ENCODE data around the gene MINDY1.

The MINDY1 gene

GRCh38 chr1:151048645-151049032 is 41.9 kb upstream of the MINDY1 start:
- DNase-seq (ENCODE audit: low spot score): no peak
- TF ChIP-seq CTCF (IDR thresholded peaks at IDR 0.05; ENCODE audit: extremely low read depth, missing control alignments): no peak

DNA sequence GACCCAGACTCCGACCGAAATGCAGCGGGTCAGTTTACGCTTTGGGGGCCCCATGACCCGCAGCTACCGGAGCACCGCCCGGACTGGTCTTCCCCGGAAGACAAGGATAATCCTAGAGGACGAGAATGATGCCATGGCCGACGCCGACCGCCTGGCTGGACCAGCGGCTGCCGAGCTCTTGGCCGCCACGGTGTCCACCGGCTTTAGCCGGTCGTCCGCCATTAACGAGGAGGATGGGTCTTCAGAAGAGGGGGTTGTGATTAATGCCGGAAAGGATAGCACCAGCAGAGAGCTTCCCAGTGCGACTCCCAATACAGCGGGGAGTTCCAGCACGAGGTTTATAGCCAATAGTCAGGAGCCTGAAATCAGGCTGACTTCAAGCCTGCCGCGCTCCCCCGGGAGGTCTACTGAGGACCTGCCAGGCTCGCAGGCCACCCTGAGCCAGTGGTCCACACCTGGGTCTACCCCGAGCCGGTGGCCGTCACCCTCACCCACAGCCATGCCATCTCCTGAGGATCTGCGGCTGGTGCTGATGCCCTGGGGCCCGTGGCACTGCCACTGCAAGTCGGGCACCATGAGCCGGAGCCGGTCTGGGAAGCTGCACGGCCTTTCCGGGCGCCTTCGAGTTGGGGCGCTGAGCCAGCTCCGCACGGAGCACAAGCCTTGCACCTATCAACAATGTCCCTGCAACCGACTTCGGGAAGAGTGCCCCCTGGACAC is 41.4 kb upstream of the MINDY1 start:
- peak; percentile 85 for DNase-seq (ENCODE audit: low spot score)
- peak; percentile 42 for TF ChIP-seq CTCF (IDR thresholded peaks at IDR 0.05; ENCODE audit: extremely low read depth, missing control alignments)

DNA sequence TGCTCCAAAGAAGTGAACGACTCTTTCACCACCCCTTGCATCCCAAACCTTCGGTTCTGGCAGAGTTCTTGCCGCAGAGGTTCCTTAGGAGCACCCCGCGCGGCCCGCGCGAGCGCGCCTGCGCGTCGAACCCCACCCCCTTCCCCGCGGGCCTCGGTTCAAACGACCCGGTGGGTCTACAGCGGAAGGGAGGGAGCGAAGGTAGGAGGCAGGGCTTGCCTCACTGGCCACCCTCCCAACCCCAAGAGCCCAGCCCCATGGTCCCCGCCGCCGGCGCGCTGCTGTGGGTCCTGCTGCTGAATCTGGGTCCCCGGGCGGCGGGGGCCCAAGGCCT is 40.9 kb upstream of the MINDY1 start, which contains the start of gene C1orf56:
C1orf56 (plus strand) TSS at position 161 of the 334 bp plus-strand sequence; CDS start at position 258, 97 bp downstream.
- peak; percentile 86 for DNase-seq (ENCODE audit: low spot score)
- TF ChIP-seq CTCF (IDR thresholded peaks at IDR 0.05; ENCODE audit: extremely low read depth, missing control alignments): no peak

DNA sequence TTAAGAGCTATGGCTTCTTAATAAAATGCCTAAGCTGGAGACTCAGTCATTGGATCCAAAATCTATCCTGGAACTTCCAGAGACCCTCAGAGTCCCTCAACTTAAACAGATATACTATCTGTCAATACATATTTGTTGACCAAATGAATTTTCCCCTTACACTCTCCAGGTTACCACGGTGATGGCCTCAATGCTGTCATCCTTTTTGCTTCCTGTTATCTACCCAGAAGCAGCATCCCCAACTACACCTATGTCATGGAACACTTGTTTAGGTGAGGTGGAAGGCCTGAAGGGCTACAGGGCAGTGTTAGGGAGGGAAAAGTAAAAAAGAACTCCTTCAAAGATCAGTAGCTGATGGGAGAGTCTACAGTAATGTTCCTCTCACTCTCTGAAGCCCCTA is 36.5 kb upstream of the MINDY1 start:
- no peak for TF ChIP-seq CTCF (IDR thresholded peaks at IDR 0.05; ENCODE audit: extremely low read depth, missing control alignments)

GRCh38 chr1:151039521-151039920 is 32.8 kb upstream of the MINDY1 start:
- TF ChIP-seq CTCF (IDR thresholded peaks at IDR 0.05; ENCODE audit: extremely low read depth, missing control alignments): no peak
- no peak for DNase-seq (ENCODE audit: low spot score)

More for the DNA sequence above, 36.5 kb upstream of the MINDY1 start:
- no peak for DNase-seq (ENCODE audit: low spot score)

GRCh38 chr1:151037032-151037431 is 30.3 kb upstream of the MINDY1 start:
- no peak for DNase-seq (ENCODE audit: low spot score)
- TF ChIP-seq CTCF (IDR thresholded peaks at IDR 0.05; ENCODE audit: extremely low read depth, missing control alignments): no peak

DNA sequence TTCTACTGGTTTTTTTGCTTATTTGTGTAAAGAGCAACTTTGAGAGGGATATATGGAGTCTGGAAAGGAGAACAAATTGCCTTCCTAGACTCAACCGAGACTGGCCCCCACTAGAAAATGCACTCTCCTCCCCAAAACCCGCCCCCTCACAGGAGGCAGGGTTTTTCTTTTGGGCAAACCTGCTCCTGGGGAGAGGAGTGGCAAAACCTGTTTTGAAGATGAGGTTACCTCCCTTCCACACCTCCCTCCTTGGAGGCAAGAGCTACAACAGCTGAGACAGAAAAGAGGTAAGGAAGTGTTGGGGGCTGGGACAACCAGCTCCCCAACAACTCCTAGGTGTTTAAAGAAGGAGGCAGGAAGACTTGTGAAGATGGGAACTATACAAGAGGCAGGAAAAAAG is 29.7 kb upstream of the MINDY1 start, which contains the start of gene BNIPL:
BNIPL (plus strand) TSS at position 231 of the 400 bp plus-strand sequence; CDS start at position 371, 140 bp downstream.
- no peak for TF ChIP-seq CTCF (IDR thresholded peaks at IDR 0.05; ENCODE audit: extremely low read depth, missing control alignments)
- no peak for DNase-seq (ENCODE audit: low spot score)
